GM12872 (cell line): ENCODE data around the gene RIPK1.

Source experiments
- TF ChIP-seq, protein P1 (sequence below): IDR thresholded peaks from 3 replicates; pipeline ENCODE4 v1.5.1; 2011; ENCODE audit warnings: low read depth, mild to moderate bottlenecking, low read length, moderate library complexity; ENCODE audit not compliant: insufficient read depth

The RIPK1 gene

DNA sequence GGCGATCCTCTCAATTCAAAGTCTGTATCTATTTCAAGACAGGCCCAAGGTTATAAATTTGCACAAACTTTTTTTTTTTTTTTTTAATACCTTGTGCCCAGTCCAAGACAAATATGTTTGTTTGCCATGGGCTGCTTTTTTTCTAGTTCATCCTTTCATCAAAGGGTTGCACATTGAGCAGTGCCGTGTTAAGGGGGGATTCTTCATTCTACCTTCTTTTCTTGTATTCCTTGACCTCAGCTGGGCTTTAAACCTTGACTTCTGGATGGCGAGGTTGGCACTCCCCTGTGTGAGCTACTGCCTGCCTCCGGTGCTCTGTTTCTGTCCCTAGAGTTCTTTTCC, 7.4 kb downstream of the RIPK1 start:
- TF ChIP-seq, protein P1, sequence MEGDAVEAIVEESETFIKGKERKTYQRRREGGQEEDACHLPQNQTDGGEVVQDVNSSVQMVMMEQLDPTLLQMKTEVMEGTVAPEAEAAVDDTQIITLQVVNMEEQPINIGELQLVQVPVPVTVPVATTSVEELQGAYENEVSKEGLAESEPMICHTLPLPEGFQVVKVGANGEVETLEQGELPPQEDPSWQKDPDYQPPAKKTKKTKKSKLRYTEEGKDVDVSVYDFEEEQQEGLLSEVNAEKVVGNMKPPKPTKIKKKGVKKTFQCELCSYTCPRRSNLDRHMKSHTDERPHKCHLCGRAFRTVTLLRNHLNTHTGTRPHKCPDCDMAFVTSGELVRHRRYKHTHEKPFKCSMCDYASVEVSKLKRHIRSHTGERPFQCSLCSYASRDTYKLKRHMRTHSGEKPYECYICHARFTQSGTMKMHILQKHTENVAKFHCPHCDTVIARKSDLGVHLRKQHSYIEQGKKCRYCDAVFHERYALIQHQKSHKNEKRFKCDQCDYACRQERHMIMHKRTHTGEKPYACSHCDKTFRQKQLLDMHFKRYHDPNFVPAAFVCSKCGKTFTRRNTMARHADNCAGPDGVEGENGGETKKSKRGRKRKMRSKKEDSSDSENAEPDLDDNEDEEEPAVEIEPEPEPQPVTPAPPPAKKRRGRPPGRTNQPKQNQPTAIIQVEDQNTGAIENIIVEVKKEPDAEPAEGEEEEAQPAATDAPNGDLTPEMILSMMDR: no peak

DNA sequence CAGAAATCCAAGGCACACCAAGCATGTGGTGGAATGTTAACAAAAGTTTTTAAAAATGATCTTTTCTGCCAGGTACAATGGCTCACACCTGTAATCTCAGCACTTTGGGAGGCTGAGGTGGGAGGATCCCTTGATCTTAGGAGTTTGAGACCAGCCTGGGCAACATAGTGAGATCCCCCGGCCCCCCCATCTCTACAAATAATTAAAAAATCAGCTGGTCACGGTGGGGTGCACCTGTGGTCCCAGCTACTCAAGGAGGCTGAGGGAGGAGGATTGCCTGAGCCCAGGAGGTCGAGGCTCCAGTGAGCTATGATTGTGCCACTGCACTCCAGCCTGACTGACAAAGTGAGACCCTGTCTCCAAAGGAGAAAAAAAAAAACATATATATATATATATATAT, 8.0 kb downstream of the RIPK1 start:
- TF ChIP-seq, protein P1: no peak

- TF ChIP-seq, protein P1: no peak
Observed at GRCh38 chr6:3077430-3077829, 9.1 kb downstream of the RIPK1 start.

GRCh38 chr6:3079682-3080081, 11.4 kb downstream of the RIPK1 start:
- TF ChIP-seq, protein P1: no peak

- TF ChIP-seq, protein P1: no peak
Observed at GRCh38 chr6:3081960-3082359, 13.7 kb downstream of the RIPK1 start.

DNA sequence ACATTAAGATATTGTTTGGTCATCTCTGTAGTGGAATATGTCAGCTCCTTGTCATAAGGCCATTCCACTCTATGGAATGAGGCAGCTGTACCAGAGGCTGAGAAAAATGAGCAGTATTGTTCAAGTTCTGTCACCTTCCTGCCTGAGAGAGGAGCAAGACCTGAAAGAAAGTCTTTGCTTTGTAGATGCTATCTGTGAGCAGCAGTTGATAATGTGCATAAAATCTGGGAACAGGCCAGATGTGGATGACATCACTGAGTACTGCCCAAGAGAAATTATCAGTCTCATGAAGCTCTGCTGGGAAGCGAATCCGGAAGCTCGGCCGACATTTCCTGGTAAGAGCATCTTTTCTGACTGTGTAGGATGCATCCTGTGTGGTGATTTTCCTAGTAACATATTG, 16.8 kb downstream of the RIPK1 start:
- TF ChIP-seq, protein P1: no peak

DNA sequence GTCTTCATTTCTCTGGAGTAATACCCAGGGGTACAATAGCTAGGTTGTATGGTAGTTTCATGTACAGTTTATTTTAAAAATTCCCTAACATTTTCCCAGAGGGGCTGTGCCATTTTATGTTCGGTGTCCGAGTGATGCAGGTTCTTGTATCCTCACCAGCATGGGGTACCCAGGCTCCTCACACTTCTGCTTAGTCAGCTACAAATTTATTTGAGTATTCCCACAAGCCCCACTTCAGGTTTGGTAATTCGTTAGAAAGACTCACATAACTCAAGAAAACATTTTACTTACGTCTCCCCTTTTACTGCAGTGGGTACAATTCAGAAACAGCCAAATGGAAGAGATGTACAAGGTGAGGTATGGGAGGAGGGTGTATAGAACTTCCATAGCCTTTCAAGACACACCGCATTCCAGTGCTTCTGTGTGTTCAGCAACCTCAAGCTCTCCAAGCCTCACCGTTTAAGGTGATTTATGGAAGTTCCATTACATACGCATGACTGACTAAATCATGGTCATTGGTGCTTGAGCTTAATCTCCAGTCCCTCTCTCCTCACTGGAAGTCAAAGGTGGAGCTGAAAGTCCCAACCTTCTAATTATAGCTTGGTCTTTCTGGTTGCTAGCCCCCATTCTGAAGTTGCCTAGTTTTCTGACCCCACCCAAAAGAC, 18.1 kb downstream of the RIPK1 start:
- TF ChIP-seq, protein P1: no peak
